Thyroid gland (tissue), 4 donors: ENCODE measurements around the gene ABHD5. TPM values are rescaled to one million over a fixed set of nuclear protein-coding genes. Genes with fewer than 3 reads are reported as not detected.
A peak's percentile ranks its signal among the peaks of the same experiment; 100 is the strongest.

Source experiments
- DNase-seq, 2 donors: peaks; one replicate each; pipeline ENCODE4 v3.0.0-alpha.2; 2019
- H3K27ac ChIP-seq, 3 donors: fragments of 200-600 bp; sonication (generic); 1 replicate in 2 of 3; 2 replicates in 1 of 3; pipeline ENCODE4 v1.5.1; 2016 to 2019; ENCODE audit warnings: mild to moderate bottlenecking in 1 of 3, moderate library complexity in 1 of 3
- H3K27me3 ChIP-seq: fragments of 200-600 bp; sonication (generic); one replicate; pipeline ENCODE4 v1.5.1; 2019
- H3K36me3 ChIP-seq, 2 donors: fragments of 200-600 bp; sonication (generic); one replicate each; pipeline ENCODE4 v1.5.1; 2016 to 2019
- H3K4me1 ChIP-seq, 2 donors: fragments of 200-600 bp; sonication (generic); one replicate each; pipeline ENCODE4 v1.5.1; 2017 to 2019
- H3K4me3 ChIP-seq, 3 donors: fragments of 200-600 bp; sonication (generic); replicated peaks in 1 of 3; 1 replicate in 2 of 3; 2 replicates in 1 of 3; pipeline ENCODE4 v1.5.1; 2016; ENCODE audit warnings: mild to moderate bottlenecking in 1 of 3
- H3K9me3 ChIP-seq: fragments of 200-600 bp; sonication (generic); one replicate; pipeline ENCODE4 v1.5.1; 2017
- CTCF ChIP-seq, 6 experiments: fragments of 200-600 bp in 3 of 6; fragments of 450-650 bp in 3 of 6; sonication (generic) in 3 of 6; IDR thresholded peaks; one replicate each; pipeline ENCODE4 v1.5.1; 2016 to 2019; ENCODE audit warnings: antibody characterized with exemption in 6 of 6, mild to moderate bottlenecking in 2 of 6, inconsistent platforms in 1 of 6, moderate library complexity in 1 of 6
- POLR2A ChIP-seq, 2 donors: fragments of 450-650 bp; IDR thresholded peaks; one replicate each; pipeline ENCODE4 v1.6.1; 2017; ENCODE audit warnings: antibody characterized with exemption in 2 of 2, mild to moderate bottlenecking in 2 of 2, moderate library complexity in 1 of 2
- WGBS, 2 donors: methylation state at CpG; one replicate each; pipeline ENCODE4 v1.1.5; 2017; 5-methylcytosine and 5-hydroxymethylcytosine counted together
- intact Hi-C: fragments of 100-400 bp; cut with DNase I; formaldehyde crosslinking; loops from one replicate; pipeline ENCODE4 v1.15.1; 2023
- total RNA-seq, 4 donors: library from RNA; depleted of rRNA; stranded (reverse); fragments of >200 nt; gene quantifications; one replicate each; pipeline ENCODE4 v1.2.3, GENCODE V29; 2016

ABHD5 gene
- total RNA-seq, 4 donors from 2014 or later: 33.1 to 45.4 (median 36.6) TPM

- H3K36me3 ChIP-seq: no peaks in the 10 kb centered on the region
- H3K27me3 ChIP-seq: no peaks in the 10 kb centered on the region
- no peak overlapping the region for H3K27ac ChIP-seq
- TF ChIP-seq CTCF (IDR thresholded peaks at IDR 0.05) (no peak), POLR2A (IDR thresholded peaks at IDR 0.05) (no peak)
- no peak for DNase-seq
- H3K4me1 ChIP-seq: peaks cover 15 to 18% of the 10 kb centered on the region in 2 donors
- 85 to 94% methylated on average over 4 of the region's 4 CpGs for WGBS, 2 donors
- intact Hi-C loops: loop anchor here (10.0 kb wide), 1 partner anchor 63 kb away; the partner anchor contains the start of gene ANO10
- H3K4me3 ChIP-seq: no peak overlapping the region
- H3K9me3 ChIP-seq: no peaks in the 10 kb centered on the region
Observed at GRCh38 chr3:43688245-43688650, 2.5 kb upstream of the ABHD5 start.

GRCh38 chr3:43689166-43689565 lies 1.6 kb upstream of the ABHD5 start:
- DNase-seq: no peak
- 89 to 99% methylated on average over 2 of the region's 2 CpGs for WGBS, 2 donors
- no peak overlapping the region for H3K27ac ChIP-seq
- intact Hi-C loops: loop anchor here (10.0 kb wide), 1 partner anchor 64 kb away; the partner anchor contains the start of gene ANO10
- TF ChIP-seq CTCF (IDR thresholded peaks at IDR 0.05): no peak
- H3K27me3 ChIP-seq: no peaks in the 10 kb centered on the region
- no peak overlapping the region for H3K4me3 ChIP-seq
- H3K4me1 ChIP-seq: peaks cover 15 to 18% of the 10 kb centered on the region in 2 donors
- no peaks in the 10 kb centered on the region for H3K9me3 ChIP-seq
- no peaks in the 10 kb centered on the region for H3K36me3 ChIP-seq

- 16 to 17% methylated on average over 21 of the region's 26 CpGs for WGBS, 2 donors
- Histone ChIP-seq H3K4me3 (peak overlapping the region; percentile 45 to 71 (median 53)), H3K36me3 (no peaks in the 10 kb centered on the region), H3K9me3 (no peaks in the 10 kb centered on the region), H3K27me3 (no peaks in the 10 kb centered on the region), H3K4me1 (peaks cover 15 to 18% of the 10 kb centered on the region in 2 donors), H3K27ac (peak overlapping the region; percentile 87 to 96 (median 94))
- intact Hi-C loops: loop anchor here (5.0 to 10.0 kb wide), 2 partner anchors 65 to 67 kb away; partner anchors contain the start of gene ANO10
- TF ChIP-seq CTCF (IDR thresholded peaks at IDR 0.05): no peak
- TF ChIP-seq POLR2A (IDR thresholded peaks at IDR 0.05): no peak
- peak in 1 of 2 donors; percentile 12 for DNase-seq
Observed at GRCh38 chr3:43689766-43690399, 855 bp upstream of the ABHD5 start.

GRCh38 chr3:43691120-43691995 lies 620 bp downstream of the ABHD5 start:
- TF ChIP-seq POLR2A (IDR thresholded peaks at IDR 0.05) (peak in 1 of 2 donors; percentile 51), CTCF (IDR thresholded peaks at IDR 0.05) (no peak)
- Histone ChIP-seq H3K9me3 (no peaks in the 10 kb centered on the region), H3K4me1 (peaks cover 18% of the 10 kb centered on the region in 2 donors), H3K4me3 (peak overlapping the region; percentile 45 to 88 (median 71)), H3K27ac (peak overlapping the region; percentile 94 to 96 (median 94)), H3K27me3 (no peaks in the 10 kb centered on the region), H3K36me3 (no peaks in the 10 kb centered on the region)
- intact Hi-C loops: loop anchor here (5.0 kb wide), 1 partner anchor 66 kb away; no protein-coding TSS in a partner anchor
- WGBS, 2 donors: 3 to 4% methylated on average over 17 of the region's 72 CpGs
- peak; percentile 93 for DNase-seq
